ENCODE measurements around the gene TRIM62.
A peak's percentile ranks its signal among the peaks of the same experiment; 100 is the strongest.

Gene TRIM62

GRCh38 chr1:33181921-33182341, at the start of gene TRIM62:
TRIM62 (minus strand) TSS chr1:33182043; CDS start chr1:33181432, 611 bp downstream.
- peak; percentile 77 for DNase-seq

DNA sequence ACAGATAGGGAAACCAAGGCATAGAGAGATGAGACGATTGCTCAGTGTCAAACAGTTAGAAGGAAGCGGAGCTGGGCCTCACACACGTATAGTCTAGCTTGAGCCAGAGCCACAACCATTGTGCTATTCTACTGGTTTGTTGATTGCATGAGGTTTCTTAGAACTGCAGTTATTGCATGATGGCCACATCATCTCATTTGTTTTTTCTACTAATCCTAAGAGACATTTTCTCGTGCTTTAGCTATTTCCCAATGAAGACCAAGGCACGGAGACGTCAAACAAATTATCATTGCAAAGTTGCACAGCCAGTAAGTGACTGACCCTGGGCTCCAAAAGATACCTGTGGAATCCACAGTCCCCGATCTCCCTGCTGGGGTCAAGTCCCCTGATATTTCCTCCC, 49.3 kb upstream of the TRIM62 start:
- no peak for DNase-seq

- no peak for DNase-seq
These were observed 47.2 kb upstream of the TRIM62 start for GRCh38 chr1:33228935-33229487.

DNA sequence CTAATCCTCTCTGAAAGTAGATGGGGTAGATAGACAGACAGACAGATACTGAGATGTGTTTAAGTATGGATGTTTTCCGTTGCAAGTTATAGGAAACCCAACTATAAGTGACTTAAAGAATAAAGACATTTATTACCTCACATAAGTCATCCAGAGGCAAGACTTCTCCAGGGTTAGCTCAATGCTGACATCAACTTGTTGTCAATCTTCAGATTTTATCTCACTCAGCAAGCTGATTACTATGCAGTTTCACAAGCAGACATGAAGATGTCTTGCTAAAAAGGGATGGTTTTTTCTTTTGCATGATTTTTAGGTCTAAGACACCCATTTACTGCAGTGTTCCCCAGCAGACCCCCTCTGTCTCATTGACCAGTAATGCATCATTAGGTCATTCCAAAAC, 43.7 kb upstream of the TRIM62 start:
- no peak for DNase-seq

DNA sequence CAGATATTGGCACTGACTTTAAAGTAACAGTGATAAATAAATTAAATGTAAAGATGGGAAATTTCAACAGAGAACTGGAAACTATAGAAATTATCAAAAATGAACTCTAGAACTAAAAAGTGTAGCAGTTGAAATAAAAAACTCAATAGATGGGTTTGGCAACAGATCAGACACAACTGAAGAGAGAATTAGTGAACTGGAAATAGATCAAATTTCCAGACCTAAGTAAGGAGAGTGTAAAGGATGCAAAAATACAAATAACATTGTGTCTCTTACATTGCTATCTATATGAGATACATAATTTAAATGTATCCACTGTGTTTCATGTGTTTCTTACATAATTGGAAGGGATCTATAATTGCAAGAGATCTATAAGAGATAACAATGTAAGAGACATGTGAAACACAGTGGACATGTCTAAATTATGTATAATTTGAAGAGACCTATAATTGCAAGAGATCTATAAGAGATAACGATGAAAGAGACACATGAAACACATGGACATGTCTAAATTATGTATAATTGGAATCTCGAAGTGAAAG, 42.4 kb upstream of the TRIM62 start:
- DNase-seq, result no peak

DNA sequence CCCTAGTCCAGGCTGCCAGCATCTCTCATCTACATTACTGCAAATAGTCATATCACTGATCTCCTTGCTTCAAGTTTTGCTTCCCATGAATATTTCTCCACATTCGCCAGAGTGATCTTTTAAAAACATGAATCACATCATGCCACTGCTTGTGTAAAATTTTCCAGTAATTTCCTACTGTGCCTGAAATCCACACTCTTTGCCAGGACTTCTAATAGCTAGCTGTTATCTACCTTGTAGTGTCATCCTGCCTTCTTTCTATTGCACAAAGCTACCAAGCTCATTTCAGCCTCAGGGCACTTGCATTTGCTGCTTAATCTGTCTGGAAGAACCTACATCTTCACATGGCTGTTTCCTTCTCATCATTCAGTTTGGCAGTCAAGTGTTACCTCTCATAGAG, 40.5 kb upstream of the TRIM62 start:
- no peak for DNase-seq

GRCh38 chr1:33221385-33221758, 39.5 kb upstream of the TRIM62 start:
- no peak for DNase-seq

DNA sequence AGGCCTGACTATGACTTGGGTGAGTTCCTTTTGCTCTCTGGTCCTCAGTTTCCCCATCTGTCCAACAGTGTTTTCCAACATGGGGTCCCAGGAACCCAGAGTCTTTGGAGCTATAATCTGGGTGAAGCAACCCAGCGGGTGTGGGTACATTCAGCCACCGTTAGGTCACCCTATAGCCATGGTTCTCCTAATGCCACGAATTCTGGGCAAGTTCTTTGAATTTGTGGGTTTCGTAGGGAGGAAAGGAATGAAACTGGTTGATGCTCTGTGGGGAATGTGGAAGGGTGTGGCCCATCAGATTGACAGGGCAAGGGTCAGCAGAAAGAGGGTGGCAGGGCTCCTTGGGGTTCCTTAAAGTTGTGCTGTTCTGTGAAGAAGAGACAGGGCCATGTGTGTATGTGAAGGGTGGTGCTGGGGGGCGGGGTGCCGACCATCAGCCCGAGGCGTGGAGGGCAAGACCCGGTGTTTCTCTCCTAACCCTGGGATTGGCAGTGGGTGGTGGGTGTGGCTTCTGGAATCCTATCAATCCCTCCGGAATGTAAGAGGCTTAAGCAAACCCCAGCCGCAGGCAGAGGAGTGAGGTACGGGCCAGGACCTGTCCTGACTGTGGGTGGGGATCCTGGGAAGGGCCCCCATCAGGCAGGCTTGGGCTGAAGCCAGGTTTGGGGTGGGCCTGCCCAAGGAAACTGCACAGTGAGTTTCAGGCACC, 39.0 kb upstream of the TRIM62 start:
- no peak for DNase-seq

DNA sequence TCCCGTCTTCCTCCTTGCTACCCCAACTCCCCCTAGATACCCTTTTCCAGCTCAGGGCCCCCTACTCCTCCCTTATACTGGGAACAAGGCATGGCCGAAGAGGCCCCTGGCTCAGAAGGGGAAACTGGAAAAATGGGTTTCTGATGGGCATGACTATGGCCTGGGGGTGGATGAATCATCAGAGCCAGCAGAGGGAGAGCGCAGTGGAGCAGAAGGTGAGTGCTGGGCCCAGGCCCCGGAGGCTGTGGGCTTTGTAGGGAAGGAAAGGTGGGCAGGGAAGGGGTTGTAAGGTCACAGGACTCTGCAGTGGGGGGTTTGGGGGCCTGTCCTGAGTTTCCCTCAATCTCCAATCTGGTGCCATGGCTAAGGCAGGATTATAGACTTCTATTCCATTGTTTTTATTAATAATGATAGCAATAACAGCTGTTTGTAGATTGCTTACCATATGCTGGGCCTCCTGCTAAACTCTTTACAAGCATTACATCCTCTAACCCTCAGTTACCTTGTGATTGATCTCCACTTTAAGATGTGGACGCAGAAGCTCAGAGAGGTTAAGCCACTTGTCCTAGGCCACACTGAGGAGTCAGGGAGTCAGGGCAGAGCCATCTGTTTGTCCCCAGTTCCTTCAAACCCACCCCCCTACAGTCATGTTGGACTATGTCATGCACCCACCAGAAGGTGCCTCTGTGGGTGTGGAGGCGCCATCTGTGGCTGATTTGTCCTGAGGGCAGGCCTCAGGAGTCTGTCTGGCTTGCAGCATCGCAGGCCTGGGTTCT, 38.2 kb upstream of the TRIM62 start:
- DNase-seq, result no peak

DNA sequence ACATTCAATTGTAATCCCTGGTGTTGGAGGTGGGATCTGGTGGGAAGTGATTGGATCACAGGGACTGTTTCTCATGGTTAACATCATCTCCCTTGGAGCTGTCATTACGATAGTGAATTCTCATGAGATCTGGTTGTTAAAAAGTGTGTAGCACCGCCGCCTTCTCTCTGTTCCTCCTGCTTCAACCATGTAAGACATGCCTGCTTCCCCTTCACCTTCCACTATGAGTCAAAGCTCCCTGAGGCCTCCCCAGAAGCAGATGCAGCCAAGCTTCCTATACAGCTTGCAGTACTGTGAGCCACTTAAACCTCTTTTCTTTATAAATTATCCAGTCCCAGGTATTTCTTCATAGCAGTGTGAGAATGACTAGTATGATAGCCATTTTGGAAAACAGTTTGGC, 30.1 kb upstream of the TRIM62 start:
- no peak for DNase-seq

GRCh38 chr1:33206340-33206739, 24.5 kb upstream of the TRIM62 start:
- no peak for DNase-seq

DNA sequence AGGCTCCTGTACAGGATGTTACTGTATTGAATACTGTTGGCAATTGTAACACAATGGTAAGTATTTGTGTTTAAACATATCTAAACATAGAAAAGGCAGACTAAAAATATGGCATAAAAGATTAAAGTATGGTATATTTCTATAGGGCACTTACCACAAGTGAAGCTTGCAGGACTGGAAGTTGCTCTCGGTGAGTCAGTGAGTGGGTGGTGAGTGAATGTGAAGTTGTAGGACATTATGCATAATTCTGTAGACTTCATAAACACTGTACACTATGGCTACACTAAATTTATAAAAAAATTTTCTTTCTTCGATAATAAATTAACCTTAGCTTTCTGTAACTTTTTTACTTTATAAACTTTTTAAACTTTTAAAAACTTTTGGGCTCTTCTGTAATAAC, 13.7 kb upstream of the TRIM62 start:
- no peak for DNase-seq

- DNase-seq, result no peak
These were observed 10.0 kb upstream of the TRIM62 start for GRCh38 chr1:33191731-33192275.

DNA sequence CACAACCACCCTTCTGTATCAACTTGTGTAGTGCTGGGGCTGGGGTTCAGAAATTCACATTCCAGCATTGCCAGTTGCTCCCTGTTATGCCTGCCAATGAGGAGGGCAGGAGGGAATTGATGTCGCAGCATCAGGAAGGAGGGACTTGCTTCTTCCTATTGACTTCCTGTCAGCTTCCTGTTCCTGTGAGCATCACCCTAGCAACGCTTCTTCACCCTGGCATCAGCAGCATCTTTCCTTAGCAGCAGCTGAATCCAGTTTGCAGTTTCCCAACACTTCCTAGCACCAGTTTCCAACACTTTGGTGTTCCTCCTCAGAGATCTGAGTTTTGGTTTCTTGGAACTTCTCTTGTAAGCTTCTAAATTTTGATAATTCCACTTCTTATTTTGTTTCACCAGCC, 8.9 kb upstream of the TRIM62 start:
- no peak for DNase-seq

DNA sequence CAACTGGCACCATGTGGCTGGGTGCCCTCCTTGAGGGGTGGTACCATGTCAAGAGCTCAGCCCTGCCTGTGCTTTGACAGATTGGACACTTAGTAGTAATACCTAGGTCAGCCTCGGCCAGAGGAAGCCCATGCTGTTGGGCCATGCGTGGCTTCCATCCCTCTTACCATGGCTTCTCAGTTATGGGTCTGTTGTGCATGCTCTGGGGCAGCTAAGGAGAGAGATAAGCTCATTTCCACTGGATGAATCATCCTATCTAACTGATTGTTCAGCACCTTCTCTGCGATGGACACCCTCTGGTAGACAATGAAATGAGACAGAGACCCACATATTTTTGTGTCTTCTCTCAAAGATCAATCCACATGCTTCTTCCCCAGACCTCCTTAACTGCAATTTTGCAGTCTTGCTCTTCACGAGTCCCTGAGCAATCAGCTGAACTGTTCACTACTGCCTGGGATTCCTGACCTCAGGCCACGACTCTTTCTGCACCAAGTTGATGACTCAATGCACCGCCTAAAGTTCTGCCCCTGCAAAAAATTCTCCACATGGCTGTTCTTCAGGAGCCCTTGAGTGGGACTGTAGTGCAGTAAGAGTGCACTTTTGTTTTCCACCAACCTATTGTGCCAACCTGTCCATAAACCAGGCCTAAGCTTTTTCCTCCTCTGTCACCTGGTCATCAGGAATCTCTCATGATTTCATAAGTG, 6.9 kb upstream of the TRIM62 start:
- DNase-seq, result no peak

GRCh38 chr1:33186936-33187335, 5.1 kb upstream of the TRIM62 start:
- no peak for DNase-seq

GRCh38 chr1:33185541-33185940, 3.7 kb upstream of the TRIM62 start:
- no peak for DNase-seq

DNA sequence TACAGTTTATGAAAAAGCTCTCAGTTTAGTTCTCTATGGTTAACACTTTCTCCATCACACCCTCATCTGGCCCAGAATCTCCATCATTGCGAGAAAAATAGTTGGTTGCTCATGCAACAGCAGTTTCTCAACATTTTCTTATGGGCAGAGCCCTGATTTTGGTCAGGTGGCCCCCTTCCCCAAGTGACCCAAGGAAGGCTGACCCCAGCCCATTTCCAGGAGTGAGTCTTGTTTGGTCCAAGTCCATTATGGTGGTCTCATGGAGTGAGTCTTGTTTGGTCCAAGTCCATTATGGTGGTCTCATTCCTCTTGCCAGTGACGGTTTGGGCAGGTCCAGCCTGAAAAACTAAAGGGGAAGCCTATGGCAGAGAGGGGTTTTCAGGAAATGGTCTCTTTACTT, 1.5 kb upstream of the TRIM62 start:
- no peak for DNase-seq

DNA sequence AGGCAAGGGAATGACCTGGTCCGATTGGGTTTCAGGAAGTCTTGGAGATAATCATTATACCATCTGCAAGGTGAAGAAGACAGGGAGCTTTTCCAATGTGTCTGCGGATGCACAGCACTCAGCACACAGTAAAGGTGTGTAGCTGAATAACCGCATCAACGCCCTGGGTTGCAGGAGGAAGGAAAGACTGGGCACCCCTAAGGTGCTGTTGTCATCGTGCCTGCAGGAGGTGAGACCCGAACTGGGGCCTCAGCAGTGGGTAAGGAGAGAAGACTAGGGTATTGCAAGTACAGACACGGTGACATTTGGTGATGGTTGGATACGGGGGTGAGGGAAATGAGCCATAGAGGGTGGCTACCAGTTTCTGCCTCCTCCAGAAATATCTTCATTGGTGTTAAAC, 1.1 kb upstream of the TRIM62 start:
- no peak for DNase-seq

GRCh38 chr1:33182401-33182841, 578 bp upstream of the TRIM62 start:
- DNase-seq, result no peak

- peak; percentile 87 for DNase-seq
These were observed 642 bp downstream of the TRIM62 start for GRCh38 chr1:33180911-33181890.
